Limb (tissue), 2 donors: ENCODE measurements around the gene ADAMTS2.
"Not testable (repeated sequence)": the region's sequence is repeated elsewhere in the genome, so short reads cannot be mapped to it uniquely, and the experiment has no call there.

Experiments used
- DNase-seq, 2 donors: peaks; one replicate each; pipeline ENCODE4 v3.0.0-alpha.2; 2016; ENCODE audit errors: extremely low spot score in 2 of 2

Gene ADAMTS2

GRCh38 chr5:179296150-179296821 lies 49.0 kb downstream of the ADAMTS2 start:
- DNase-seq = no peak

- no peak for DNase-seq
Observed at GRCh38 chr5:179295778-179296149, 49.5 kb downstream of the ADAMTS2 start.

- no peak for DNase-seq
Observed at GRCh38 chr5:179294891-179295777, 50.1 kb downstream of the ADAMTS2 start.

DNA sequence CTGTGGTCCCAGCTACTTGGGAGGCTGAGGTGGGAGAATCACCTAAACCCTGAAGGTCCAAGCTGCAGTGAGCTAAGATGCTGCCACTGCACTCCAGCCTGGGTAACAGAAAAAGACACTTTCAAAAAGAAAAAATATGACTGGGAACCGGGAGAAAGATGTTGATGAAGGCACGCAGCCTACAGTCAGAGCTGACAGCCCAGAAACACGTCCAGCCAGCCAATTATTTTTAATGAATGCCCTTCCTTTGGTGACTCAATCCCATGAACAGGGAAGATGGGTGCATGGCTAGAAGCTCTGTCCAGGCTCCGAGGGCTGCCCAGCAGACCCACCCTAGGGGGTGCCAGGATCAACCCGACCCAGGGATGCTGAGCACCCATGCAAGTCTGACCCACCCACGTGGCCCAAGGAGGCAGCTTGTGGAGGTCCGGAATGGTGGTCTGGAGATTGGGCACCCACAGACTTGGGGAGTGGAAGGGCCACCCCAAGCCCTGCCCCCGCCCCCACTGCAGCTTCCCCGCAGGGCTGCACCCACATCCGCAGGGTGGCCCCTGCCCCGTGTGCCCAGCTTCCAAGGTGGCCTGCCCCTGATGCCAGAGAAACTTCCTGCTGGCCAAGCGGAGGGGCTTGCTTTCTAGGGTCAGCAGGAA lies 51.0 kb downstream of the ADAMTS2 start:
- DNase-seq = no peak

DNA sequence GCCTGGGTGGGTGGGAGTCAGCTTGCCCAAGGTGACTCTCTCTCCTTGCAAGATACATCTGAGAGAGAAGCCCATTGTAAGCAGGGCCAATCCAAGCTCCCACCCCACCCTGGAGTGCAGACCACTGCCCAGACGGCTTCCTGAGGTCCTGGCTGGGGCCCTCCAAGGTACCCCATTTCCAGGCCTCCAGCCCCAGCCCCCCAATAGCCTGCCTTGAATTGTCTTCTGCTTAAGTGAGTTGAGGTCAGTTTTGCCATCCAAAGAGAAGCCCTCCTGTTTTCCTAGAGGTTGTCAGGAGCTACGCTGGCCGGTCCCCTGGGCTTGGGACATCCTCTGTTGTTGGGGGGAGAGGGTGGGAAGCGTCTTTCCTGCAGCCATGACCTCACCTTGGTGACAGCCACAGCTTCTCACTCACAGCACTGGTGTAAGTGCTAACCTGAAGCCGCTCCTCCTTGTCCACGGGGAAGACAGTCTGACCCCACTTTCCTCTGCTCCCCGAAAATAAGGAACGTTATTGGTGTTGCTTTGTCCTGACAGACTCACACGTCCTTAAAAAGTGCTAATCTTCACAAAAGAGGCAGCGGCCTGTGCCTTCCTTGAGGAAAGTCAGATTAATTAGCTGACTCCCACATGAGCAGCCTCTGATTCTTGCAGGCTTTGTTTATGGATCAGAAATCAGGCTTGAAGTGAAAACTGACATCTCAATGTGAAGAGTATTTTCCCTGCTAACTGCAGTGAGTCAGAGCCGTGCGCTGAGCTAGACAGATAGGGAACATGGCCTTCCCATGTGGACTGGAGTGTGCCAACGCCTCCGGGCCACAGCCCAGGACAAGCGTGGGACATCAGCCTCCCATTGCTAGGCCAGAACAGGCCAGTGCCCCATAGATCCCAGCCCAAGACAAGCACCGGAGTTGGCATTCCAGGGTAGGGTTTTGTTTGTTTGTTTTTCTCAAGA lies 52.3 kb downstream of the ADAMTS2 start:
- DNase-seq = no peak

- DNase-seq = no peak
Observed at GRCh38 chr5:179292202-179292601, 53.1 kb downstream of the ADAMTS2 start.

- no peak for DNase-seq
Observed at GRCh38 chr5:179290681-179291540, 54.4 kb downstream of the ADAMTS2 start.

DNA sequence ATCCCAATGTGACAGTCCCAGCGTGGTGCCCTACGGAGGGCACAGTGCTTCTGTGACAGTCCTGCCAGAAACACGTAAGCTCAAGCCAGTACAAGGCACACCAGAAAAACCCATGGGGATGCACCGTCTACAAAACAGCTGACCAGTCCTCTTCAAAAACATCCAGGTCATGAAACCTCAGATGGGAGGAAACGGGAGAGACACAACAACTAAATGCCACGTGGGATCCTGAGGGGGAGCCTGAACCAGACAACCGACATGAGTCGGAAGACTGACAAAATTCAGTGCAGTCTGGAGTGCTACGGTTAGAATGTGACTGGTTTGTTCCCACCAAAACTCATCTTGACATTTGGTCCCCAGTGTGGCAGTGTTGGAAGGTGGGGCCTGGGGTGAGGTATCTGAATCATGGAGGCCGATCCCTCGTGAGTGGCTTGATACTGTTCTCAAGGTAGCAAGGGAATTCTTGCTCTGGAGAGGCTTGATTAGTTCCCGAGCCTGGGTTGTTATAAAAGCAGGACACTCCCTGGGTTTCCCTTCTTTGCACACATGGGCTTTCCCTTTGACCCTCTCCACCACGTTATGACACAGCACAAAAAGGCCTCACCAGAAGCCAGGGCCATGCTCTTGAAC lies 55.4 kb downstream of the ADAMTS2 start:
- DNase-seq = no peak

GRCh38 chr5:179288809-179289185 lies 56.5 kb downstream of the ADAMTS2 start:
- no peak for DNase-seq

DNA sequence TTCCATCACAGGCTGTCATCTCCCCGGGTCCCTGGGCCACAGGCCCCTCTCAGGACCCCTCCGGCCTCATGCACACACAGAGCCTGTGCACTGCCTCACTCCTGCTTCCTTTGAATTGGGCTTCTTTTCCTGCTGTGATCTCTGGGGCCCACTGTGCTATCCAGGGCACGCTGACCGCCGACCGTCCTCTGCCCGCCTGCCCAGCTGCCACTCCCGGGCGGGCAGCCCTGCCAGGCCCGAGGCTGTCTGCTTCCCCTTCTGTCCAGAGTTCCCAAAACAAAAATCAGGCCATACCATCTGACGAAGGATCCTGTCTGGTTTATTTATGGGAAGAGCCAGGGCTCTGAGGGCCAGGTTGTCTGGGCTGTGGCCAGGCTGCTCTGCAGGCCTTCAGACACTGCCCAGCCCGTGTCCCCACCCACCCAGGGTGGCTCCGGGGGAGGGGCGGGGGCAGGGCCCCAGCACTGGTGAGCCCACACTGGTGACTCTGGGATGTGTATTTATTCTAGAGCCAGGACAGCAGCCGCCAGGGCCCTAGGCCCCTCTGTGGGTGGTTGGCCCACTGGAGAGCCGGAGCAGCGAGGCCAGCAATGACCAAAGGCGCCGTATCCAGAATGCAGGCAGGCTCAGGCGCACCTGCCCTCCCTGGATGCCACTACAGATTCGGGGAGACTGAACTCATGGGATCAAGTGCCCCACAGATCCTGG lies 57.0 kb downstream of the ADAMTS2 start:
- no peak for DNase-seq

DNA sequence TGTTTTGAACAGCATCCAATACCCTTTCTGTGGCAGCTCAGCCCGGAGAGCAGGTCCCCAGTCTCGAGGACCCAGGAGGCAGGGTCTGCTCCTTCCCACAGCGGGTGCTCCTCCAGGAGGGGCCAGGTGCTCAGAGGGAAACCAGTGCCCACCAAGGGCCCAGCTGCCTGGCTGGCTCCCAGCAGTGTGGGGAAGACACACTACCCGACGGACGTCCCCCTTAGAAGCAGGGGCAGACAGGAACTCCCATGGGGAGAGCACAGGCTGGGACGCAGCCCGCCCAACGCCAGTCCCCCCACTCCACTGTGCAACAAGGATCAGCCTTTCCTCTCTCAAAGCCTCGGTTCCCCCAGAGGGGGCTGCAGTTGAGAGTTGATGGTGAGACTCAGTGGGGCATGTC lies 57.6 kb downstream of the ADAMTS2 start:
- no peak for DNase-seq

GRCh38 chr5:179287071-179287470 lies 58.2 kb downstream of the ADAMTS2 start:
- no peak for DNase-seq

GRCh38 chr5:179285776-179286162 lies 59.5 kb downstream of the ADAMTS2 start:
- DNase-seq = not testable (repeated sequence)

GRCh38 chr5:179284751-179285631 lies 60.3 kb downstream of the ADAMTS2 start:
- DNase-seq = no peak

GRCh38 chr5:179283908-179284307 lies 61.4 kb downstream of the ADAMTS2 start:
- DNase-seq = not testable (repeated sequence)

- no peak for DNase-seq
Observed at GRCh38 chr5:179281694-179282093, 63.6 kb downstream of the ADAMTS2 start.

DNA sequence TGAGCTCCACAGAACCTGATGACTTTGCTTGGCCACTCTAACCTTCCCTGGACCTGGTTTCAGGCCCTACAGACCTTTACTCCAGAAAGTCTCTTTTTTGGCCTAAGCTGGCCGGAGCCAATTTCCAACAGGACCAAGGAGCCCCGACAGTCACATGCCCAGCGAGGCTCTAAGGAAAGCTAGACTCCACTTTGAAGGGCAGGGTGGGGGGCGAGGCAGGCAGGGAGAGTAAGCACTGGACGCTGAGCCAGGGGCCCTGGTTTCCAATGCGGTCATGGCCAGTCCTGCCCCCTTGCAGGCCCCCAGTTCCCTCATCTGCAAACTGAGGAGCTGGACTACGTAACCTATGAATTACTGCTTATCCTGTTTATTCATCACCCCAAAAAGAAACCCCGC lies 65.2 kb downstream of the ADAMTS2 start:
- no peak for DNase-seq
